Lower lobe of right lung (tissue), 2 donors: ENCODE results near the gene EEPD1. TPM values are rescaled to one million over a fixed set of nuclear protein-coding genes. Genes with fewer than 3 reads are reported as not detected.

Source experiments
- ATAC-seq, 2 donors: fragments of 200-7000 bp; cut with Tn5 transposase; one replicate each; pipeline ENCODE4 v1.9.1; 2020 to 2022; ENCODE audit warnings: mild to moderate bottlenecking in 2 of 2, moderate library complexity in 2 of 2
- DNase-seq: peaks from one replicate; pipeline ENCODE4 v3.0.0-alpha.2; 2020
- H3K27ac ChIP-seq: fragments of 200-600 bp; one replicate; pipeline ENCODE4 v1.8.0; 2022
- H3K27me3 ChIP-seq: fragments of 200-600 bp; one replicate; pipeline ENCODE4 v1.8.0; 2022; ENCODE audit warnings: low read depth
- H3K36me3 ChIP-seq: fragments of 200-600 bp; one replicate; pipeline ENCODE4 v1.8.0; 2022; ENCODE audit warnings: mild to moderate bottlenecking
- H3K4me1 ChIP-seq: fragments of 200-600 bp; one replicate; pipeline ENCODE4 v1.8.0; 2022
- H3K4me3 ChIP-seq: fragments of 200-600 bp; one replicate; pipeline ENCODE4 v1.8.0; 2022; ENCODE audit warnings: mild to moderate bottlenecking
- H3K9me3 ChIP-seq: fragments of 200-600 bp; one replicate; pipeline ENCODE4 v1.8.0; 2022
- intact Hi-C: fragments of 100-400 bp; cut with DNase I; formaldehyde crosslinking; loops from one replicate; pipeline ENCODE4 v1.11.0; 2022
- total RNA-seq: library from RNA; stranded (reverse); fragmentation: NEBNext Ultra II Directional; extraction: Animal tissue kit (Norgen Biotek cat#: 25700); gene quantifications from one replicate; pipeline ENCODE4 v1.2.1, GENCODE V29; 2021
- TF ChIP-seq, protein P1 (sequence below): fragments of 200-600 bp; IDR thresholded peaks from one replicate; pipeline ENCODE4 v1.8.0; 2022; ENCODE audit warnings: antibody characterized with exemption, mild to moderate bottlenecking
- donor health status: DM: no; HTN: yes; CAD: no; lungs with severe emphysema.

EEPD1 gene
- total RNA-seq, 1 donor from 2014 or later: 7.9 TPM

DNA sequence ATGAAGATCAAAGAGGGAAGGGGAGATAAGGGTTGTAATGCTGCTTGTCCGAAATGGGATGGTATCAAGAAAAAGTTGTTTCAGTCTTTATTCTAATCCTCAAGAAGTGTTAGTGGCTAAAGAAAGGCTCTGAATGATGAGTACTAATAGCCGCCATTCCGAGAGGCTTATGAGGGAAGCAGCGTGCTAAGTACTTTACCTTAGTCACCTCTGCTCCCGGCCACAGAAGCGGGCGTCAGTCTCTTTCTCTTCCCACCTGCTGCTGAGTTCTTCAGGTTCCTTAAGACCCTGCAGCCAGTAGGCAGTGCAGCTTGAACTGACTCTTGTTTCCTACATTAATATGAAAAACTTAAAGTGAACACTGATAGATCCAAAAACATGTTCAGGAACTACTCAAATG lies 73.1 kb downstream of the EEPD1 start:
- no peaks in the 10 kb centered on the region for H3K9me3 ChIP-seq
- H3K4me1 ChIP-seq: peaks cover 12% of the 10 kb centered on the region
- intact Hi-C loops: no loop called here
- no peak for DNase-seq
- H3K27ac ChIP-seq: no peak overlapping the region
- no peak overlapping the region for H3K4me3 ChIP-seq
- no peaks in the 10 kb centered on the region for H3K27me3 ChIP-seq
- no peaks in the 10 kb centered on the region for H3K36me3 ChIP-seq
- TF ChIP-seq, protein P1, sequence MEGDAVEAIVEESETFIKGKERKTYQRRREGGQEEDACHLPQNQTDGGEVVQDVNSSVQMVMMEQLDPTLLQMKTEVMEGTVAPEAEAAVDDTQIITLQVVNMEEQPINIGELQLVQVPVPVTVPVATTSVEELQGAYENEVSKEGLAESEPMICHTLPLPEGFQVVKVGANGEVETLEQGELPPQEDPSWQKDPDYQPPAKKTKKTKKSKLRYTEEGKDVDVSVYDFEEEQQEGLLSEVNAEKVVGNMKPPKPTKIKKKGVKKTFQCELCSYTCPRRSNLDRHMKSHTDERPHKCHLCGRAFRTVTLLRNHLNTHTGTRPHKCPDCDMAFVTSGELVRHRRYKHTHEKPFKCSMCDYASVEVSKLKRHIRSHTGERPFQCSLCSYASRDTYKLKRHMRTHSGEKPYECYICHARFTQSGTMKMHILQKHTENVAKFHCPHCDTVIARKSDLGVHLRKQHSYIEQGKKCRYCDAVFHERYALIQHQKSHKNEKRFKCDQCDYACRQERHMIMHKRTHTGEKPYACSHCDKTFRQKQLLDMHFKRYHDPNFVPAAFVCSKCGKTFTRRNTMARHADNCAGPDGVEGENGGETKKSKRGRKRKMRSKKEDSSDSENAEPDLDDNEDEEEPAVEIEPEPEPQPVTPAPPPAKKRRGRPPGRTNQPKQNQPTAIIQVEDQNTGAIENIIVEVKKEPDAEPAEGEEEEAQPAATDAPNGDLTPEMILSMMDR: no peak
- no peak for ATAC-seq

DNA sequence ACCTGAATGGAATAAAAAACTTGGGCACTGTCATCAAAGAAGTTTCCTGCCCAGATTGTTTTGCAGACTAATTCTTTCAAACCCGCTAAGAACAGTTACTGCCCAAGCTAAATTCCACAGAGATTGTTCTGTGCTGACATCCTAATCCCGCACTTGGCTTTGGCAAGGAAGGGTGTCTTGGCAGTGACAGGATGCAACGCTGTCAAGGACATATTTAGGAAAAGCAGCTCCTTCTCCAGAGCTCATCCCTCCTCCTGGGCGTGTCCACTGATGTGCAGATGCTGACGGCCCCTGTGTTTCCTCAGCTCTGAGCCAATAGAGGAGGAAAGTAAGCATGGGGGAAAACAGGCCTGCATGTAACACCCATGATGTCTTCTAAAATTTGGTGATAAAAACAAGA lies 74.2 kb downstream of the EEPD1 start:
- TF ChIP-seq, protein P1: no peak
- H3K27ac ChIP-seq: no peak overlapping the region
- H3K27me3 ChIP-seq: no peaks in the 10 kb centered on the region
- intact Hi-C loops: no loop called here
- no peak overlapping the region for H3K4me3 ChIP-seq
- DNase-seq (no peak), ATAC-seq (peak; percentile 29 to 59)
- peaks cover 12% of the 10 kb centered on the region for H3K4me1 ChIP-seq
- no peaks in the 10 kb centered on the region for H3K36me3 ChIP-seq
- H3K9me3 ChIP-seq: no peaks in the 10 kb centered on the region

DNA sequence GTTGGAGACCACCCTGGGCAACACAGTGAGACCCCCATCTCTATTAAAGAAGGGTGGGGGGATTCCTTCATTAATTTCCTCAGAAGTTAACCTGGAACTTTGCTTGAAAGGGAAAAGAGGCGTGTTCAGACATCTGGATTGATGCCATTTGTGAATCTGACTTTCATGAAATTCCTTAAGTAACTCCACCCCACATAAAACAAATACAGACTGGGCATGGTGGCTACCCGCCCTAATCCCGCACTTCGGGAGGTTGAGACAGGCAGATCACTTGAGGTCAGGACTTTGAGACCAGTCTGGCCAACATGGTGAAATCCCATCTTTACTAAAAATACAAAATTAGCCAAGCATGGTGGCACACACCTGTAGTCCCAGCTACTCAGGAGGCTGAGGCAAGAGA lies 75.0 kb downstream of the EEPD1 start:
- H3K27me3 ChIP-seq: no peaks in the 10 kb centered on the region
- TF ChIP-seq, protein P1: no peak
- no peaks in the 10 kb centered on the region for H3K9me3 ChIP-seq
- DNase-seq (no peak), ATAC-seq (no peak)
- peaks cover 12% of the 10 kb centered on the region for H3K4me1 ChIP-seq
- no peaks in the 10 kb centered on the region for H3K36me3 ChIP-seq
- H3K27ac ChIP-seq: no peak overlapping the region
- no peak overlapping the region for H3K4me3 ChIP-seq
- intact Hi-C loops: no loop called here

DNA sequence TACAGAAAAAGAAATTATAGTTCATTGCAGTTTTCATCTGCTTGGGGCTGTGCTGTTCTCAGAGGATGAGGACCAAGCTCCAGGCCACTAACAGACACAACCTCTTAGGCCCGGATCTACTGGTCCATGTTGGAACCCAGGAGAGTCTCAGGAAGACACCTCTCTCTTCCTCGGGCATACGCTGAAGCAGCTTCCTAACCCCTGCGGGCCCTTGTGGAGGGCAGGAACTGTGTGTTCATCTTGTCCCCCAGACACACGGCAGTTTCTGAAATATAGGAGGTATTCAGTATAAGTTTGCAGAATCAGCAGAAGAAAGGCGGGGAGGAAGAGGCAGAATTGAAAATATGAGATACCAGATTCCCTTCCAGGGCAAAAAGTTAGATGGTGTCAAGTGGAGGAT lies 78.4 kb downstream of the EEPD1 start:
- H3K36me3 ChIP-seq: no peaks in the 10 kb centered on the region
- H3K27ac ChIP-seq: no peak overlapping the region
- ATAC-seq (no peak), DNase-seq (no peak)
- H3K4me3 ChIP-seq: no peak overlapping the region
- no peaks in the 10 kb centered on the region for H3K27me3 ChIP-seq
- peaks cover 8% of the 10 kb centered on the region for H3K4me1 ChIP-seq
- TF ChIP-seq, protein P1: no peak
- intact Hi-C loops: no loop called here
- no peaks in the 10 kb centered on the region for H3K9me3 ChIP-seq

DNA sequence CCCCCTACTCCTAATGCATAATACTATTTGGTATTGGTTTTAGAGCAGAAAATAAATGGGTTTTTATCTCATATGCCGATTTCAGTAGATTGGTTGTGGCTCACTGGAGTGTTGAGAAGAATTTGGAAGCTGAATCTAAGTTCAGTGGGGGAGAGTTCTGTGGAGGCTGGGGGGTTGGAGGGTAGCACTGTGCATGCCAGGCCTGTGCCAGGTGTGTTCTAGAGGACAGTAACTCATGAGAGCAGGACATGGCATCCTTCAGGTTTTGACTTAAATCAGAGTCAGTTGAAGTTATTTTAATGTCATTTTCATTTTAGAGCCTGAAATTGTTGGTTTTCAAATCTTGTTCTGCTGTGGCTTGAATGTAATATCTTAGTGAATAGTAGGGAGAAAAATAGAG lies 79.5 kb downstream of the EEPD1 start:
- DNase-seq (no peak), ATAC-seq (no peak)
- TF ChIP-seq, protein P1: no peak
- H3K27me3 ChIP-seq: no peaks in the 10 kb centered on the region
- no peaks in the 10 kb centered on the region for H3K9me3 ChIP-seq
- H3K4me3 ChIP-seq: no peak overlapping the region
- no peaks in the 10 kb centered on the region for H3K36me3 ChIP-seq
- no peak overlapping the region for H3K27ac ChIP-seq
- no peaks in the 10 kb centered on the region for H3K4me1 ChIP-seq
- intact Hi-C loops: no loop called here
